GM18907 (cell line): ENCODE results near the gene FIG4.
"Not testable (repeated sequence)": the region's sequence is repeated elsewhere in the genome, so short reads cannot be mapped to it uniquely, and the experiment has no call there.

Source experiments
- ATAC-seq: cut with Tn5 transposase; IDR thresholded peaks from one replicate; pipeline ENCODE4 v1.9.1; 2021; ENCODE audit warnings: mild to moderate bottlenecking, moderate library complexity; ENCODE audit not compliant: unreplicated experiment

Gene FIG4

DNA sequence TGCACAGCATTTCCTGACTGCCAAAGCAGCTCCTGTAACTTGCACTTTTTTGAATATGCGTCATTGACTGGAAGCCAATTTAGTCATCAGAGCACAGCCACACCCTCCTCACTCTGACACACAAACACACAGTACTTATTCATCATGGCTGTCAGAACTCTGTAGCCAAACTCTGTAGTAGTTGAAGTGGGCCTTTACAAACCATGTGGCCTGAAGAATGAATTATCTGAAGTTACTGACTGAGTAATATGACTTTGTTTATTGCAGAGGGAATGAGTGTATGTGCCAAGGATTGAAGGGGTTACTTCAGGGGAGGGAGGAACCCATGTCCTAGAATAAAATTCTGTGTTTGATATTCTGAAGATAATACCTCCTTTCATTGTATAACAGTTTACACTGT lies 102.7 kb downstream of the FIG4 start:
- ATAC-seq, result no peak

GRCh38 chr6:109794201-109794923 lies 103.3 kb downstream of the FIG4 start:
- peak; percentile 45 for ATAC-seq

GRCh38 chr6:109795994-109796555 lies 105.0 kb downstream of the FIG4 start:
- ATAC-seq, result no peak

DNA sequence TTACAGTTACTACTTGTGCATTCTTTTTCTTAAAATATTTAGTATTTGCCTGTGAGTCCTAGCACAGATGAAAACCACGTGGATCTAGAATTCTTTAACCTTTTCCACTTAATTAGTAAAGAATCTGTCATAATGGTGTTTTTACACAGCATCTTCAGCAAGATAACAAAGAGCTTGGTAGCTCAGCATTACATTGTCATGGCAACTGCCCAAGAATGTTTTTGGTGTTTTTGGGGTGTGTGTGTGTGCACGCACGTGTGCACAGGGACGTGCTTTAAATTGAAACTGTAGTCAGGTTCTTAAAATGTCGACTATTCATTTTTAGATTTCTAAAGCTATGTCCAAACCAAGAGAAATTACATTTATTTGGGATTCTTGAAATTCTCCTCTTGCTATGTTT lies 108.0 kb downstream of the FIG4 start:
- no peak for ATAC-seq

DNA sequence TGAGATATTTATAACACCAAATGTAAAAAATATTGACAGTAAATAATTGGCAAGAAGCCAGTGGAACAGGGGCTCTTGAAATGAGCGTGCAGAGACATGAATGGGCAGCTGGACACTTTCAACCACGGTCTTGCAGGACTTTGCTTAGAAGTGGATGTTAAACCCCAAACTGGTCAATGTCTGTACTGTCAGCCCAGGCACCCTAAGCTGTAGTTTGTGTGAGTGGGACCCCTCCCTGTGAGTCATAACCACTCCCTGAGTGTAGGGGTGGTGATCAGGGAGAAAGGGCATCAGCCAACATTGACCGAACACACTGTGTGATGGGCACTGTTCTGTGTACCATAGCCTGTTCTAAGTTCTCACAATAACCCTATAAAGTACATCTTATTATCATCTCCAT lies 108.6 kb downstream of the FIG4 start:
- no peak for ATAC-seq

GRCh38 chr6:109800771-109801170 lies 109.7 kb downstream of the FIG4 start:
- no peak for ATAC-seq

DNA sequence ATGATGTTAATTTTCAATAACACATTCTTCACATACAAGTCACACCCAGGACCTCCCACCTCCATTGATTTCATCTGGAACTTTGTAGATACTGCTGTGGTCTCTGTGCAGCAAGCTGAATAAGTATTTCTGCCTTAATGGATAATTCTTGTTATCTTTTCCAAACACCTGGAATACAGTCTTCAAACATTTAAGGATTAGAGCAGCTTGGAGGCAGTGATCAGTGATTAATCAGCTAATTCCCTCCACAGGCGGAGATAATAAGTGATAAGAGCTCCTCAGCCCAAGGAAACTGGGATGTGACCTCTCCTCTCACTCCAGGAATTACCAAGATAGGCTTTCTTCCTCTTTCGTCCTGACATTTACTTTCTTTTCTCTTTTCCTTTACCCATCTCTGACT lies 110.7 kb downstream of the FIG4 start:
- ATAC-seq, result no peak

DNA sequence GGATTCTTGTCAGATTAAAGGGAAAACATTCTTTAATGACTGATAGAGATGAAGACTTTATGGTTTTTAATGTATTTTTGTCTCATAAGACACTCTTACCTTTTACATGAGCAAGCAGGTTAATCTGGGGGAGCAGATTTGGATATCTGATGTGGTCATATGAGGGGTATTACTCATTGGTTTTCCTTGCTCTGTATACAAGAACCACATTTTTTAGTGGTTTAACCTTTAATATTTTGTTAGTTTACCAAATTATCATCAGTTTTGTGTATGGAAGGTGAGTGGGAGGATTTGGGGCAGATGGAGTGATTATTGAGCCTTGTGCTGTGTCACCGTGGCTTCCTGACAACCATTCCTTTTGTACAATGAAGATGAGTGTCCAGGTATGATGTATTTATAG lies 112.9 kb downstream of the FIG4 start:
- ATAC-seq, result no peak

DNA sequence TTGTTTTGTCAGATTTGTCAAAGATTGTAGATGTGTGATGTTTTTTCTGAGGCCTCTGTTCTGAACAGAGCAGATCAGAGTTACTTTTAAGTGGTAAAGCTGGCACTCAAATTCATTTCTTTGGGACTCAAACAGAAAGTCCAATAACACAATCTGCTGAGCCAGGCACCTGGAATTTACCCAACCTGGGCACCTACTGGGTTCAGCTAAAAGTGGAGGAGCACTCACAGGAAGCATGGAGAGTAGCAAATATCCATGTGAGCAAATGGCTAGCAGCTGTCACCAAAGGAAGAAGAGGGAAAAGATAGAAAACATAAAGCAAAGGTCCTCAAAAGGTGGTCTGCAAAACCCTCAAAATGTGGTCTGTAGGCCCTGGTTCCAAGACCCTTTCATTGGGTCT lies 116.8 kb downstream of the FIG4 start:
- ATAC-seq, result no peak

- ATAC-seq, result no peak
Measured at GRCh38 chr6:109808837-109809236, 117.7 kb downstream of the FIG4 start.

DNA sequence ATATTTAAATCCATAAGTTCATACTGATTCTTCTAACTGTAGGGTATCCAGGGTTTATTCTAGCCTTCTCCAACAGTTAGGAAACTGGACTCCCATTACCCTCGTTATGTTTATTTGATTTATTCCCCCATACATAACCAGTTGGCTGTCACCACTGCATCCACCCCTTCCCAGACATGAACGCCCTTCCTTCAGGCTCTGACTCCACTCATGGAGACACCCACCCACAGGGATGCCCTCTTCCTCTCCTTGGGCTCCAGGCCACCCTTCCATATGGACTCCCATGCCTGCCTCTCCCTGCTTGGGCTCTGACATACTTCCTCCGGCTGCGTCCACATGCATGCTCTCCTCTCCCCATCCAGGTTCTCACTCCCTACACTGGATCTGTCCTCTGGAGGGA lies 124.0 kb downstream of the FIG4 start:
- no peak for ATAC-seq

DNA sequence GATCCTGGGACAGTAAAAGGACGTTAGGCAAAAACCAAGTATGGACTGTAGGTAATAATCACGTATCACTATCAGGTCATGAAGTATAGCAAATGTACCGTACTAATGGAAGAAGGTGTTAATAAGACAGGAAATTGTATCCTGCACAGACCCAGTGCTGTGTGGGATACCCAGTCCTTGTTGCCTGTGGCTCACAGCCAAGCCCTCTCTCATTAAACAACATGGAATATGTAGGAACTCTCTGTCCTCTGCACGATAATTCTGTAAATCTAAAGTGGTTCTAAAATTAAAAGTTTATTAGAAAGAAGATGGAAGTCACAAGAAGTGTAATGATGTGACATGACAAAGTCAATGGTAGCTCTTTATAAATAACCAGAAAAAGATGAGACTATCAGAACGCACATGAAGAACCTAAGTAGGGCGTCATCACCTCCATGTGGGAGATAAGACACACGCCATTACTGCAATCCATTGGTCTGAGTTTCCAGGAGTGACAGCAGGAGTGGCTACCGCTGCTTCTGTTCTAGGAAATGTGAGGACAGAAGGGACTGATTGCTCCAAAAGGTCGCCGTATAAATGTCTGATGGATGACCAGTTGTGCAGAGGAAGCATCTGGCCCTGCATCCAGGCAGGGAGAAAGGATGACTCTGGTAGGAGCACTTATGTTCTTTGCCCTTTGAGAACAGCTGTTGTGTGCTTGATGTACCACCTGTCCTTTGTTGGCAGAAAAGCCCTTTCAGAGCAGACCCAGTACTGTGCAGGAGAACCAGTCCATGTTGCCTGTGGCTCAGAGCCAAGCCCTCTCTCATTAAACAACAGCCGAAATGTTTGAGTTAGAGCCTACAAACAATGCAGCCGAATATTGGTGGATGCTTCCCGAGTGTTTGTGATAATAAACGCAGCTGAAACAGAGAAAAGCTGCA lies 125.6 kb downstream of the FIG4 start:
- ATAC-seq, result no peak

DNA sequence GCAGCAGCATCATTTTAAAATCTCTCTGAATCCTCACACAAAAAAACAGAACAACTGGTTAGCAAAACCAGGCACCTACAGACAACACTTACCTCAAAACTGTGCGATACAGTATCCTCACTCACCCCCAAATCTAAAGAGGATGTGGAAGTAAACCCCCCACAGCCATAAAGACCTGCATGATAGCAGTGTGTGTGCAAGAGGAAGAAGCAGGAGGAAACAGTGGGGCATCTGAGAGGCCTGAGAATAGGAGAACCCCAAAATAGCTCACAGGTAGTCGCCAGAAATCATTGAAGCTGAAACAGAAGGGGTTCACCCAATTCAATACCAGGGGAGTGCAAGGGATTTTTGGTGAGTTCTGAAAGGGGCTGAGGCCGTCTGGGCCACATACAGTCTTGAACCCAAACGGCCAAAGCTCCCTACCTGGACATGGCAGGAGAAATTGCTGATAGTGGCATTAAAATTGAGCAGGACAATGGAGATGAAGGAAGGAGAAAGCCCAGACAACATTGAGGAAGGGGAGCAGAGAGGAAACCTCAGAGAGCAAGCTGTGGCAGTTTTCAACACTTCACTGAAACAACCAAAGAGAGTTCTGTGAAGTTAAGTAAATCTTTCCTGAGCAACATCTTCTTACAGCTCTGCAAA lies 129.7 kb downstream of the FIG4 start:
- ATAC-seq, result no peak

DNA sequence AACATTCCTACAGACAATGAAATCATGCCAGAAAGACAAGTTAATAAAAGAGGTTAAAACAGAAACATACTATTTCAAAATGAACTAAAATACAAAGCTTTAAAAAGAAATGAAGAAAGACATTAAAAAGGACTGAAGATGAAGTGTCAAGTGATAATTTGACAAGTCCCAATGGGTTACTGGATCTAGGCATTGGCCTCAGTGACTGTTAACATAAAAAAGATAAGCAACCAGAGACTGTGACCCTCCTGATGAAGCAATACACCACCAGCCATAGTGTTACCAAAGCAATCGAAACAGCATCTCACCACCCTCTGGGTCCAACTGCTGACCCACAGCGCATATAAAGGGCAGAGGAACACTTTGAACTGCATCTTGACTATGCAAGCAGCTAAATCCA lies 130.3 kb downstream of the FIG4 start:
- ATAC-seq, result no peak

DNA sequence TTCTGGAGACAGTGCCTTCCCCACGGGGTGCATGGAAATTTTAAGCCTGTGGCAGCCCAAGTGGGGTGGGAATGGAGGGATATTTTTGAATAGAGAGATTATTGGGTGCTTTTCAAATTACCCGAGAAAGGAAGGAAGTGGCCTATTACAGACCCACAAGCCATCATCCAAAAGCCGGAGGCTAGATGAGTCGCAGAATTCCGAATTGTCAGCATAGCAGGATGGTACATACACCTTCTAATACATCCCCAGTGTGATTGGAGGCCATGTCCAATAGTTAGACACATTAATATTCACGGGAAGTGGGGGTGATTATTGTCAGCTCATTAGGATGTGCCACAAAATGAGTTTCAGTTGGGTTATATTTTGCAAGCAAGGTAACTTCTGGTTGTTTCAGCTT lies 133.0 kb downstream of the FIG4 start:
- ATAC-seq, result no peak

DNA sequence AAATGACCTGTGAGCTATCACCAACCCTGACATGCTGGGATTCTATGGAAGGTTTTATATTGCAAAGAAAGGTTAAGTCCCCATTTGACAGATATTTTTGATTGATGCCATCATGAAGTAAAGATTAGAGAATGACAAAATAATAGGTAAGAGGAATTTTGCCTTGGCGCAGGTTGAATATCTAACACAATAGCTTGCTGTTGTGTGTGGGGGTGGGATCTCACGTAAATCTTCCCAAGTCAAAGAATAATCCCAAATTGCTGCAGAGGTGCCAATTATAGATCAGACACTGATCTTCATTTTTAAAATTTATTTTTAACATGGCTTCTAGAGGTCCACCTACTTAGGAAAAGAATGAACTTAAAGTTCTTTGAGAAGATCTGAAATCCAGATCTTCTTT lies 135.5 kb downstream of the FIG4 start:
- ATAC-seq, result no peak

GRCh38 chr6:109831352-109831751 lies 140.3 kb downstream of the FIG4 start:
- not testable (repeated sequence) for ATAC-seq

DNA sequence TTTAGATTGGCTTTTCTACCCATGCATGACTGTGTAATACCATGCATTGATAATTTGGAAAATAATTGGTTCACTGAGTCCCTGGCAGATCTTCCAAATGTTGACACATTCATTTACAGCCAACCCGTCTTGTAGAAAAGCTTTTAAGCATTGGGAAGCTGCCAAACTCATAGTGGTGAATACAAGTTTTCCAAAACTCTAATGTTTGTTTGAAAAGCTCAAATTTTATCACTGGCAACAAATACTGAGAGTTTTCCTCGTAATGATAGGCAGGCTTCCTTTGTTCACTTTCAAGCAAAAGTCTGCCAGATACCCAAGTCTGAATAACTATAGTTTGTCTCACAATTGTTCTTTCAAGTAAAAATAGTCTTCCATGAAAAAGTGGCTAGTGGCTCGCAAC lies 143.0 kb downstream of the FIG4 start:
- ATAC-seq, result no peak

GRCh38 chr6:109834595-109835437 lies 143.7 kb downstream of the FIG4 start:
- no peak for ATAC-seq

- no peak for ATAC-seq
Measured at GRCh38 chr6:109840034-109840433, 148.9 kb downstream of the FIG4 start.

DNA sequence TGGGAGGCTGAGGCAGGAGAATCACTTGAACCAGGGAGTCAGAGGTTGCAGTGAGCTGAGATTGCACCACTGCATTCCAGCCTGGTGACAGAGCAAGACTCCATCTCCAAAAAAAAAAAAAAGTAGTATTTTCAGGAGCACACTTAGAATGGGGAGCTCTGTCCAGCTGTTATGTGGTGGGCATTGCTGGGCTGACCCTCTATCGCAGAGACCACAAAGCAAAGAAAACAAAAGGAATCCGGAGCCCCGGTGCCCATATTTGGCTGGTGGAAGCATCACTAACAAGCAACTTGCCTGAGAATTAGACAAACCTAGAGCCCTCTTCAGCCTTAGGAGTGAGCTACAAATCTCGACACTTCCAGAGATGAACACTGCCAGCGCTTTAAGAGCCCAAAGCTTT lies 149.7 kb downstream of the FIG4 start:
- no peak for ATAC-seq
